Smooth muscle cell (in vitro differentiated cells): ENCODE measurements around the gene TYW1. TPM values are rescaled to one million over a fixed set of nuclear protein-coding genes. Genes with fewer than 3 reads are reported as not detected.
A peak's percentile ranks its signal among the peaks of the same experiment; 100 is the strongest.
"Not testable (repeated sequence)": the region's sequence is repeated elsewhere in the genome, so short reads cannot be mapped to it uniquely, and the experiment has no call there.

ENCODE experiments used
- DNase-seq: peaks from one replicate; lab custom pipeline; 2025; ENCODE audit not compliant: unreplicated experiment; lab: John Stamatoyannopoulos, UW
- H2AFZ ChIP-seq: fragments of 200-600 bp; sonication (generic); 2 replicates; pipeline ENCODE4 v1.6.0; 2016; ENCODE audit warnings: antibody characterized with exemption, low read depth, mild to moderate bottlenecking
- H3F3A ChIP-seq: fragments of 200-600 bp; sonication (generic); 2 replicates; pipeline ENCODE4 v1.6.0; 2017; ENCODE audit warnings: antibody characterized with exemption, low read depth
- H3K27ac ChIP-seq: fragments of 200-600 bp; sonication (generic); 2 replicates; pipeline ENCODE4 v1.5.1; 2016; ENCODE audit warnings: low read depth, mild to moderate bottlenecking
- H3K27me3 ChIP-seq: fragments of 200-600 bp; sonication (generic); 2 replicates; pipeline ENCODE4 v1.6.1; 2016; ENCODE audit warnings: low read depth, mild to moderate bottlenecking
- H3K36me3 ChIP-seq: fragments of 200-600 bp; sonication (generic); 2 replicates; pipeline ENCODE4 v1.5.1; 2016; ENCODE audit warnings: low read depth
- H3K4me1 ChIP-seq: fragments of 200-600 bp; sonication (generic); 2 replicates; pipeline ENCODE4 v1.5.1; 2016; ENCODE audit warnings: low read depth
- H3K4me2 ChIP-seq: fragments of 200-600 bp; sonication (generic); 2 replicates; pipeline ENCODE4 v1.6.0; 2016; ENCODE audit warnings: mild to moderate bottlenecking
- H3K4me3 ChIP-seq: fragments of 200-600 bp; sonication (generic); 2 replicates; pipeline ENCODE4 v1.5.1; 2016; ENCODE audit warnings: mild to moderate bottlenecking
- H3K79me2 ChIP-seq: fragments of 200-600 bp; sonication (generic); 2 replicates; pipeline ENCODE4 v1.6.0; 2016; ENCODE audit warnings: low read depth, mild to moderate bottlenecking
- H3K9ac ChIP-seq: fragments of 200-600 bp; sonication (generic); 2 replicates; pipeline ENCODE4 v1.6.0; 2016; ENCODE audit warnings: low read depth
- H3K9me3 ChIP-seq: fragments of 200-600 bp; sonication (generic); replicated peaks from 2 replicates; pipeline ENCODE4 v1.5.1; 2016; ENCODE audit warnings: low read depth
- H4K20me1 ChIP-seq: fragments of 200-600 bp; sonication (generic); 2 replicates; pipeline ENCODE4 v1.6.0; 2016; ENCODE audit warnings: low read depth
- WGBS: methylation state at CpG from one replicate; pipeline ENCODE4 v1.1.7; 2016; ENCODE audit warnings: low lambda C conversion rate; 5-methylcytosine and 5-hydroxymethylcytosine counted together
- polyA plus RNA-seq: library from polyadenylated mRNA; unstranded; fragments of >200 nt; fragmentation: Nextera tagmentation; extraction: Ambion mirVana; gene quantifications from 2 replicates; pipeline ENCODE4 v1.2.1, GENCODE V29; 2016
- total RNA-seq: library from RNA; depleted of rRNA; stranded (reverse); fragments of >200 nt; gene quantifications from 2 replicates; pipeline ENCODE4 v1.2.3, GENCODE V29; 2014

TYW1 gene
- total and polyA plus RNA-seq, 2 experiments from 2014 or later, result 12.4 to 42.5 TPM

- DNase-seq, H3K4me1 ChIP-seq, H4K20me1 ChIP-seq, H3K79me2 ChIP-seq, H3K27me3 ChIP-seq, H3F3A ChIP-seq, H3K9me3 ChIP-seq, H3K36me3 ChIP-seq: not testable (repeated sequence)
- peak overlapping the region; percentile 77 for H3K9ac ChIP-seq
- peak overlapping the region; percentile 65 for H3K4me2 ChIP-seq
- peak overlapping the region; percentile 23 for H3K4me3 ChIP-seq
- peak overlapping the region; percentile 93 for H3K27ac ChIP-seq
- WGBS, result 18% methylated on average over 5 of the region's 5 CpGs
- peak overlapping the region; percentile 57 for H2AFZ ChIP-seq
Observed at GRCh38 chr7:67128257-67128656, 131.6 kb downstream of the TYW1 start.

- H3F3A ChIP-seq, H3K4me1 ChIP-seq, H3K9ac ChIP-seq, H4K20me1 ChIP-seq, H3K4me3 ChIP-seq, H3K4me2 ChIP-seq, H3K9me3 ChIP-seq, DNase-seq, H3K36me3 ChIP-seq, H3K27me3 ChIP-seq, H3K79me2 ChIP-seq, H2AFZ ChIP-seq: not testable (repeated sequence)
- peak overlapping the region; percentile 93 for H3K27ac ChIP-seq
- WGBS, result 80% methylated on average over 1 of the region's 1 CpG
Observed at GRCh38 chr7:67130766-67131165, 134.1 kb downstream of the TYW1 start.

GRCh38 chr7:67134912-67135311, 138.3 kb downstream of the TYW1 start:
- H3K4me3 ChIP-seq, H2AFZ ChIP-seq, H4K20me1 ChIP-seq, H3K4me1 ChIP-seq, DNase-seq, H3K79me2 ChIP-seq, H3K27me3 ChIP-seq, H3K9me3 ChIP-seq, H3K36me3 ChIP-seq, H3K4me2 ChIP-seq, H3K9ac ChIP-seq, H3F3A ChIP-seq, H3K27ac ChIP-seq: not testable (repeated sequence)
- 100% methylated on average over 1 of the region's 1 CpG for WGBS

GRCh38 chr7:67135617-67136486, 139.2 kb downstream of the TYW1 start:
- not testable (repeated sequence) for H3K27me3 ChIP-seq, H3K9me3 ChIP-seq, H3K4me1 ChIP-seq, H3F3A ChIP-seq, H3K4me2 ChIP-seq, H4K20me1 ChIP-seq, DNase-seq, H3K79me2 ChIP-seq, H2AFZ ChIP-seq, H3K36me3 ChIP-seq, H3K27ac ChIP-seq, H3K4me3 ChIP-seq, H3K9ac ChIP-seq
- WGBS, result 95% methylated on average over 4 of the region's 4 CpGs

GRCh38 chr7:67137489-67137888, 140.9 kb downstream of the TYW1 start:
- H3K79me2 ChIP-seq, H3F3A ChIP-seq, H3K27me3 ChIP-seq, H3K9me3 ChIP-seq, H3K4me2 ChIP-seq, DNase-seq, H3K36me3 ChIP-seq, H3K4me3 ChIP-seq, H2AFZ ChIP-seq, H3K4me1 ChIP-seq, H4K20me1 ChIP-seq, H3K9ac ChIP-seq: not testable (repeated sequence)
- peak overlapping the region; percentile 52 for H3K27ac ChIP-seq
- 58% methylated on average over 3 of the region's 3 CpGs for WGBS

GRCh38 chr7:67139876-67140275, 143.2 kb downstream of the TYW1 start:
- not testable (repeated sequence) for DNase-seq, H3K27me3 ChIP-seq, H3K4me2 ChIP-seq, H3K4me1 ChIP-seq, H3K4me3 ChIP-seq, H3K27ac ChIP-seq, H2AFZ ChIP-seq, H3K9me3 ChIP-seq, H4K20me1 ChIP-seq, H3K79me2 ChIP-seq, H3K36me3 ChIP-seq, H3K9ac ChIP-seq, H3F3A ChIP-seq
- WGBS, result 95% methylated on average over 3 of the region's 3 CpGs

GRCh38 chr7:67141001-67141400, 144.4 kb downstream of the TYW1 start:
- not testable (repeated sequence) for H3K4me1 ChIP-seq, H3F3A ChIP-seq, H3K4me3 ChIP-seq, H3K27me3 ChIP-seq, H3K9ac ChIP-seq, H3K27ac ChIP-seq, H3K79me2 ChIP-seq, DNase-seq, H2AFZ ChIP-seq, H3K9me3 ChIP-seq, H3K36me3 ChIP-seq, H4K20me1 ChIP-seq, H3K4me2 ChIP-seq
- WGBS, result 97% methylated on average over 2 of the region's 2 CpGs

GRCh38 chr7:67143091-67143786, 146.6 kb downstream of the TYW1 start:
- WGBS, result 62% methylated on average over 9 of the region's 9 CpGs
- H4K20me1 ChIP-seq, H3K27ac ChIP-seq, DNase-seq, H3K4me1 ChIP-seq, H3K9me3 ChIP-seq, H3K27me3 ChIP-seq, H3K36me3 ChIP-seq, H3K9ac ChIP-seq, H3F3A ChIP-seq, H3K4me2 ChIP-seq, H3K79me2 ChIP-seq, H2AFZ ChIP-seq, H3K4me3 ChIP-seq: not testable (repeated sequence)
